H1 (cell line): Measurements from ENCODE around the gene OR6N2. TPM values are rescaled to one million over a fixed set of nuclear protein-coding genes. Genes with fewer than 3 reads are reported as not detected.

Experiments
- CTCF ChIA-PET: fragments of 300-600 bp; sonication (Branson Sonifier 250); formaldehyde crosslinking; loops from one replicate; lab custom pipeline; 2021; ENCODE audit not compliant: partially characterized antibody; lab: Charles Lee
- POLR2A ChIA-PET: fragments of 300-600 bp; sonication (Branson Sonifier 250); formaldehyde crosslinking; loops from one replicate; lab custom pipeline; 2021; ENCODE audit warnings: inconsistent platforms; ENCODE audit not compliant: partially characterized antibody; lab: Charles Lee
- DNase-seq, 2 experiments: peaks; one replicate each; pipeline versions ENCODE4 v3.0.0 to v3.0.0-alpha.2; 2010 to 2022; ENCODE audit warnings: low spot score in 2 of 2, low read depth in 1 of 2, mixed read lengths in 1 of 2
- FAIRE-seq: peaks from 2 replicates; lab custom pipeline; 2011; peaks lifted over from hg19 to GRCh38; lab: Jason Lieb, UNC
- H2AFZ ChIP-seq: 2 replicates; pipeline ENCODE4 v1.8.1; 2012; ENCODE audit warnings: low read length, inconsistent platforms
- H2AK5ac ChIP-seq: 2 replicates; pipeline ENCODE4 v1.6.1; 2013; ENCODE audit warnings: low read depth, low read length
- H2BK120ac ChIP-seq: replicated peaks from 2 replicates; pipeline ENCODE3; 2013; ENCODE audit warnings: low read depth, low read length, inconsistent platforms
- H2BK12ac ChIP-seq: 2 replicates; pipeline ENCODE4 v1.6.1; 2013; ENCODE audit warnings: low read depth, low read length
- H2BK15ac ChIP-seq: 2 replicates; pipeline ENCODE4 v1.6.1; 2013; ENCODE audit warnings: low read length
- H2BK20ac ChIP-seq: 2 replicates; pipeline ENCODE4 v1.6.1; 2013; ENCODE audit warnings: low read length
- H2BK5ac ChIP-seq: 2 replicates; pipeline ENCODE4 v1.6.1; 2013; ENCODE audit warnings: low read depth, low read length
- H3K14ac ChIP-seq: 2 replicates; pipeline ENCODE4 v1.6.1; 2013; ENCODE audit warnings: inconsistent platforms; ENCODE audit not compliant: insufficient read length
- H3K18ac ChIP-seq: 2 replicates; pipeline ENCODE4 v1.6.1; 2013; ENCODE audit warnings: low read length; ENCODE audit errors: extremely low read depth
- H3K23ac ChIP-seq: 2 replicates; pipeline ENCODE4 v1.6.1; 2013; ENCODE audit warnings: inconsistent platforms; ENCODE audit not compliant: insufficient read length
- H3K23me2 ChIP-seq: 2 replicates; pipeline ENCODE4 v1.6.1; 2013; ENCODE audit warnings: low read depth, low read length
- H3K27ac ChIP-seq: 2 replicates; pipeline ENCODE4 v1.6.1; 2011; ENCODE audit warnings: low read depth, low read length, inconsistent platforms
- H3K27me3 ChIP-seq, 4 experiments: replicated peaks in 1 of 4; 1 replicate in 1 of 4; 2 replicates in 3 of 4; pipeline versions ENCODE4 v1.6.1 to v1.8.1; 2011 to 2013; ENCODE audit warnings: low read length in 3 of 4, mild to moderate bottlenecking in 3 of 4, inconsistent platforms in 2 of 4, mixed read lengths in 2 of 4, moderate library complexity in 1 of 4; ENCODE audit not compliant: control insufficient read depth in 3 of 4, insufficient read depth in 3 of 4; ENCODE audit errors: extremely low read depth in 1 of 4
- H3K36me3 ChIP-seq, 4 experiments: 2 replicates each; pipeline versions ENCODE4 v1.6.1 to v1.8.1; 2011 to 2013; ENCODE audit warnings: mild to moderate bottlenecking in 4 of 4, low read length in 3 of 4, moderate library complexity in 2 of 4, control low read depth in 1 of 4, inconsistent platforms in 1 of 4; ENCODE audit not compliant: insufficient read depth in 4 of 4, control insufficient read depth in 2 of 4
- H3K4ac ChIP-seq: replicated peaks from 2 replicates; pipeline ENCODE3; 2013; ENCODE audit warnings: low read length, low read depth, mixed read lengths, inconsistent platforms; ENCODE audit not compliant: insufficient read length
- H3K4me1 ChIP-seq, 4 experiments: replicated peaks in 1 of 4; 1 replicate in 1 of 4; 2 replicates in 3 of 4; pipeline versions ENCODE4 v1.6.1 to v1.8.1; 2011 to 2013; ENCODE audit warnings: low read length in 3 of 4, inconsistent platforms in 2 of 4, mixed read lengths in 1 of 4; ENCODE audit not compliant: insufficient read depth in 4 of 4, control insufficient read depth in 3 of 4
- H3K4me2 ChIP-seq, 2 experiments: 2 replicates each; pipeline versions ENCODE4 v1.6.1 to v1.8.1; 2011 to 2013; ENCODE audit warnings: low read depth in 2 of 2, low read length in 2 of 2, control low read depth in 1 of 2, inconsistent platforms in 1 of 2, mild to moderate bottlenecking in 1 of 2; ENCODE audit not compliant: insufficient read depth in 1 of 2
- H3K4me3 ChIP-seq, 4 experiments: fragments of 200-600, 300-600 bp in 1 of 4; sonication (generic), shearing (Covaris generic), sonication (Bioruptor Twin) in 1 of 4; 2 replicates each; pipeline versions ENCODE4 v1.5.1 to v1.8.1; 2011 to 2016; ENCODE audit warnings: low read length in 4 of 4, low read depth in 3 of 4, control low read depth in 2 of 4, inconsistent platforms in 2 of 4, mild to moderate bottlenecking in 2 of 4, mixed read lengths in 1 of 4, moderate library complexity in 1 of 4; ENCODE audit not compliant: insufficient read depth in 2 of 4; ENCODE audit errors: extremely low read depth in 1 of 4
- H3K56ac ChIP-seq: replicated peaks from 2 replicates; pipeline ENCODE3; 2013; ENCODE audit warnings: low read depth, mild to moderate bottlenecking, mixed read lengths, low read length, inconsistent platforms; ENCODE audit not compliant: insufficient read length
- H3K79me1 ChIP-seq: 2 replicates; pipeline ENCODE4 v1.6.1; 2013; ENCODE audit warnings: low read depth, low read length, control low read depth
- H3K79me2 ChIP-seq, 2 experiments: 2 replicates each; pipeline versions ENCODE4 v1.6.1 to v1.8.1; 2012 to 2013; ENCODE audit warnings: low read length in 2 of 2, mild to moderate bottlenecking in 2 of 2, inconsistent platforms in 1 of 2; ENCODE audit not compliant: insufficient read depth in 2 of 2, control insufficient read depth in 1 of 2
- H3K9ac ChIP-seq, 4 experiments: replicated peaks in 1 of 4; 1 replicate in 1 of 4; 2 replicates in 3 of 4; pipeline versions ENCODE4 v1.6.1 to v1.8.1; 2011 to 2013; ENCODE audit warnings: low read depth in 3 of 4, low read length in 3 of 4, control low read depth in 2 of 4, mild to moderate bottlenecking in 2 of 4, moderate library complexity in 2 of 4, inconsistent platforms in 1 of 4; ENCODE audit errors: extremely low read depth in 1 of 4
- H3K9me3 ChIP-seq, 2 experiments: 2 replicates each; pipeline versions ENCODE4 v1.6.1 to v1.8.1; 2012 to 2013; ENCODE audit warnings: mild to moderate bottlenecking in 2 of 2, moderate library complexity in 2 of 2, control low read depth in 1 of 2, inconsistent platforms in 1 of 2, low read depth in 1 of 2, low read length in 1 of 2, mixed read lengths in 1 of 2; ENCODE audit not compliant: insufficient read depth in 2 of 2
- H4K20me1 ChIP-seq, 2 experiments: replicated peaks in 1 of 2; 2 replicates each; pipeline versions ENCODE3 to v1.8.1; 2011 to 2013; ENCODE audit warnings: inconsistent platforms in 2 of 2, low read length in 2 of 2, mild to moderate bottlenecking in 1 of 2; ENCODE audit not compliant: insufficient read depth in 2 of 2, control insufficient read depth in 1 of 2
- H4K5ac ChIP-seq: 2 replicates; pipeline ENCODE4 v1.6.1; 2013; ENCODE audit warnings: low read length, low read depth, mixed read lengths, inconsistent platforms; ENCODE audit not compliant: insufficient read length
- H4K8ac ChIP-seq: 2 replicates; pipeline ENCODE4 v1.8.0; 2013; ENCODE audit warnings: mild to moderate bottlenecking, moderate library complexity, low read length, inconsistent platforms; ENCODE audit not compliant: insufficient read depth; ENCODE audit errors: extremely low read depth
- H4K91ac ChIP-seq: replicated peaks from 2 replicates; pipeline ENCODE3; 2013; ENCODE audit warnings: low read length, mixed read lengths, inconsistent platforms; ENCODE audit not compliant: insufficient read length
- CHD7 ChIP-seq: fragments of 300-600 bp; sonication (generic); IDR thresholded peaks from 2 replicates; pipeline ENCODE4 v1.7.1; 2012; ENCODE audit warnings: low read length, moderate library complexity, mild to moderate bottlenecking, inconsistent platforms; ENCODE audit not compliant: insufficient replicate concordance
- WGBS, 2 experiments: shearing (Covaris generic) in 1 of 2; methylation state at CpG; one replicate each; pipeline versions ENCODE4 v1.1.6 to v1.1.7; 2013 to 2015; ENCODE audit warnings: low lambda C conversion rate in 2 of 2, mixed read lengths in 2 of 2, inconsistent platforms in 1 of 2, low coverage in 1 of 2, missing lambda C conversion rate in 1 of 2; ENCODE audit not compliant: insufficient replicate concordance in 2 of 2, insufficient coverage in 1 of 2, insufficient read length in 1 of 2; ENCODE audit errors: extremely low coverage in 1 of 2, missing lambda C conversion rate in 1 of 2; 5-methylcytosine and 5-hydroxymethylcytosine counted together
- polyA plus RNA-seq, 7 experiments: library from polyadenylated mRNA; depleted of rRNA in 3 of 7; stranded (reverse) in 5 of 7; unstranded in 2 of 7; fragments of >200 nt in 5 of 7; fragments of 200-250 nt in 2 of 7; gene quantifications; 1 replicate in 5 of 7; 2 replicates in 1 of 7; 4 replicates in 1 of 7; pipeline versions ENCODE4 v1.2.1 to v1.2.3, GENCODE V29; 2011 to 2013; ENCODE audit warnings: missing spikeins in 2 of 7, mixed read lengths in 2 of 7
- total RNA-seq: library from RNA; stranded (reverse); fragmentation: NEBNext Ultra II Directional; extraction: Animal tissue kit (Norgen Biotek cat#: 25700); gene quantifications from 2 replicates; pipeline ENCODE4 v1.2.1, GENCODE V29; 2021

OR6N2 gene
- total and polyA plus RNA-seq, 2 of the 8 experiments (the other 6 are each of a cell fraction or from before 2014, with no cell fraction given): not detected

- no peak overlapping the region for H3K14ac ChIP-seq
- no peak overlapping the region for H3K4me3 ChIP-seq
- no peak overlapping the region for H2BK20ac ChIP-seq
- H3K79me2 ChIP-seq: no peaks in the 10 kb centered on the region
- H3K18ac ChIP-seq: no peak overlapping the region
- no peak overlapping the region for H2AK5ac ChIP-seq
- H3K36me3 ChIP-seq: no peaks in the 10 kb centered on the region
- no peak overlapping the region for H3K23ac ChIP-seq
- no peak overlapping the region for H3K4me2 ChIP-seq
- no peak overlapping the region for H2BK15ac ChIP-seq
- DNase-seq: no peak
- H4K5ac ChIP-seq: no peak overlapping the region
- H4K91ac ChIP-seq: no peak overlapping the region
- no peak overlapping the region for H2BK5ac ChIP-seq
- no peaks in the 10 kb centered on the region for H3K27me3 ChIP-seq
- H3K56ac ChIP-seq: no peak overlapping the region
- no peaks in the 10 kb centered on the region for H4K20me1 ChIP-seq
- H3K79me1 ChIP-seq: no peaks in the 10 kb centered on the region
- H3K23me2 ChIP-seq: no peaks in the 10 kb centered on the region
- H3K9ac ChIP-seq: no peak overlapping the region
- no peaks in the 10 kb centered on the region for H3K9me3 ChIP-seq
- no peak overlapping the region for H2BK120ac ChIP-seq
- no peak overlapping the region for H2BK12ac ChIP-seq
- no peak overlapping the region for H3K27ac ChIP-seq
- H3K4ac ChIP-seq: no peak overlapping the region
- CTCF ChIA-PET: no interaction called here
- no peak overlapping the region for H4K8ac ChIP-seq
- no peak for FAIRE-seq
- 94% methylated on average over 2 of the region's 2 CpGs; no CpG with 5 or more reads in 1 of the 2 experiments for WGBS, 2 experiments
- H3K4me1 ChIP-seq: no peaks in the 10 kb centered on the region
- no peak overlapping the region for H2AFZ ChIP-seq
- POLR2A ChIA-PET: no interaction called here
- no peak for TF ChIP-seq CHD7
Observed at GRCh38 chr1:158732524-158732923, 48.5 kb downstream of the OR6N2 start.
